ENCODE results near the gene KAZN. TPM values are rescaled to one million over a fixed set of nuclear protein-coding genes. Genes with fewer than 3 reads are reported as not detected.

The KAZN gene
- total RNA-seq, 1 experiment from 2014 or later = 15.6 TPM

DNA sequence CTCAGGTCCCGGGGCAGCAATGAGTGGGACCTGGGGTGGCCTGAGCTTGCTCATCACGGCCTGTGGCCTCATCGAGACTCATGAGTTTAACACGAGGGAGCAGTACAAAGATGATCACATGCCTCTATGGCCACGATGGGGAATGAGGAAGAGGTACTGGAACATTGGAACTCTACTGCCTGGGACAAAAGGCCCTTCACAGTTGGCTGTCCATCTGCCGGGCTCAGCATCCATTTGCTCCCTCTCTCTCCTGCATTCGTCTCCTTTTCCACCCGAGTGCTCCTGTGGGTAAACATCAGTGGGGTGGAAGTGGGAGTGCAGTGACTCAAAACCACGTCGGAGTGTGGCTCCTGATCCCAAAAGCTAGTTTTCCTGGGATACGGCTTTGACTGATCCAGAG is 124.9 kb downstream of the KAZN start:
- CTCF ChIA-PET = no interaction called here

DNA sequence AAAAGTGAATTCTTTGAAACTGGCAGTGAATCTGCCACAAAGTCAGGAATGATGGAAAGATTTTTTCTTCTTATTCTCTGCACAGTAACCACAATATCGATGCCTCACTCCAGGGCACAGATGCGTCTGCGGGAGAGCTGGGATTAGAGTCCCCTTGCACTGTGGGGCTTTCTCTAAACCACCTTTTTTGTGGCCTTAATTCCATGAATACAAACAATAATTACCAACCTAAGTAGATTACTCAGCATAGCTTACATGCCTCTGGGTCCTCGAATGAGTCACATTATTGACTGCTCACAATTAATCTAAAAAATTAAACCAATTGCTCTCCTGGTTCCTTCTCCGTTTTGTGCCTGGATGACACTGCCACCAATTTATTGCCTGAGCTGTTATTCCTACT is 125.8 kb downstream of the KAZN start:
- no peak for DNase-seq
- H3K4me2 ChIP-seq = no peak overlapping the region
- H3K9me2 ChIP-seq (ENCODE audit: insufficient read depth) = no peaks in the 10 kb centered on the region
- H3K79me2 ChIP-seq (ENCODE audit: low read depth) = no peaks in the 10 kb centered on the region
- no peaks in the 10 kb centered on the region for H3K4me1 ChIP-seq (replicated peaks; ENCODE audit: insufficient read depth)
- CTCF ChIA-PET = no interaction called here
- no TSS peak for BruUV-seq (replicated peaks)
- H3F3A ChIP-seq (ENCODE audit: insufficient read depth, low read depth) = no peaks in the 10 kb centered on the region
- POLR2A ChIA-PET (ENCODE audit: unreplicated experiment) = no interaction called here
- TF ChIP-seq, protein P1, sequence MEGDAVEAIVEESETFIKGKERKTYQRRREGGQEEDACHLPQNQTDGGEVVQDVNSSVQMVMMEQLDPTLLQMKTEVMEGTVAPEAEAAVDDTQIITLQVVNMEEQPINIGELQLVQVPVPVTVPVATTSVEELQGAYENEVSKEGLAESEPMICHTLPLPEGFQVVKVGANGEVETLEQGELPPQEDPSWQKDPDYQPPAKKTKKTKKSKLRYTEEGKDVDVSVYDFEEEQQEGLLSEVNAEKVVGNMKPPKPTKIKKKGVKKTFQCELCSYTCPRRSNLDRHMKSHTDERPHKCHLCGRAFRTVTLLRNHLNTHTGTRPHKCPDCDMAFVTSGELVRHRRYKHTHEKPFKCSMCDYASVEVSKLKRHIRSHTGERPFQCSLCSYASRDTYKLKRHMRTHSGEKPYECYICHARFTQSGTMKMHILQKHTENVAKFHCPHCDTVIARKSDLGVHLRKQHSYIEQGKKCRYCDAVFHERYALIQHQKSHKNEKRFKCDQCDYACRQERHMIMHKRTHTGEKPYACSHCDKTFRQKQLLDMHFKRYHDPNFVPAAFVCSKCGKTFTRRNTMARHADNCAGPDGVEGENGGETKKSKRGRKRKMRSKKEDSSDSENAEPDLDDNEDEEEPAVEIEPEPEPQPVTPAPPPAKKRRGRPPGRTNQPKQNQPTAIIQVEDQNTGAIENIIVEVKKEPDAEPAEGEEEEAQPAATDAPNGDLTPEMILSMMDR (conservative IDR thresholded peaks at IDR 0.05) = no peak
- intact Hi-C loops (cut with micrococcal nuclease; ENCODE audit: unreplicated experiment) = no loop called here
- H3K36me3 ChIP-seq (ENCODE audit: low read depth) = no peaks in the 10 kb centered on the region
- H3K27me3 ChIP-seq (ENCODE audit: insufficient read depth, low read depth) = peaks cover 12% of the 10 kb centered on the region
- H3K9me3 ChIP-seq (ENCODE audit: insufficient read depth, low read depth) = no peaks in the 10 kb centered on the region
- no peak overlapping the region for H3K4me3 ChIP-seq
- H2AFZ ChIP-seq = no peak overlapping the region
- no peaks in the 10 kb centered on the region for H4K20me1 ChIP-seq (ENCODE audit: insufficient read depth)
- H3K27ac ChIP-seq = no peak overlapping the region

More for the DNA sequence above, 124.9 kb downstream of the KAZN start:
- Histone ChIP-seq H3K9me3 (ENCODE audit: insufficient read depth, low read depth) (no peaks in the 10 kb centered on the region), H3K27me3 (ENCODE audit: insufficient read depth, low read depth) (peaks cover 20% of the 10 kb centered on the region; the same call in 1 of the 2 replicates), H3K4me3 (no peak overlapping the region), H3F3A (ENCODE audit: insufficient read depth, low read depth) (no peaks in the 10 kb centered on the region), H4K20me1 (ENCODE audit: insufficient read depth) (no peaks in the 10 kb centered on the region), H3K79me2 (ENCODE audit: low read depth) (no peaks in the 10 kb centered on the region), H3K36me3 (ENCODE audit: low read depth) (no peaks in the 10 kb centered on the region), H2AFZ (no peak overlapping the region), H3K27ac (no peak overlapping the region), H3K9me2 (ENCODE audit: insufficient read depth) (no peaks in the 10 kb centered on the region), H3K4me1 (replicated peaks; ENCODE audit: insufficient read depth) (no peaks in the 10 kb centered on the region), H3K4me2 (no peak overlapping the region)
- POLR2A ChIA-PET (ENCODE audit: unreplicated experiment) = no interaction called here
- intact Hi-C loops (cut with micrococcal nuclease; ENCODE audit: unreplicated experiment) = no loop called here
- DNase-seq = no peak
- TF ChIP-seq EZH2 (IDR thresholded peaks at IDR 0.05; ENCODE audit: low read depth) = no peak
- TF ChIP-seq, protein P1 (conservative IDR thresholded peaks at IDR 0.05) = no peak
- BruUV-seq (replicated peaks) = no TSS peak

- Histone ChIP-seq H3K9me3 (ENCODE audit: insufficient read depth, low read depth) (no peaks in the 10 kb centered on the region), H3F3A (ENCODE audit: insufficient read depth, low read depth) (no peaks in the 10 kb centered on the region), H3K27ac (no peak overlapping the region), H4K20me1 (ENCODE audit: insufficient read depth) (no peaks in the 10 kb centered on the region), H3K4me2 (no peak overlapping the region), H3K79me2 (ENCODE audit: low read depth) (no peaks in the 10 kb centered on the region), H3K4me3 (no peak overlapping the region), H3K9me2 (ENCODE audit: insufficient read depth) (no peaks in the 10 kb centered on the region), H3K27me3 (ENCODE audit: insufficient read depth, low read depth) (peaks cover 10% of the 10 kb centered on the region), H3K4me1 (replicated peaks; ENCODE audit: insufficient read depth) (no peaks in the 10 kb centered on the region), H3K36me3 (ENCODE audit: low read depth) (no peaks in the 10 kb centered on the region), H2AFZ (no peak overlapping the region)
- CTCF ChIA-PET = no interaction called here
- DNase-seq = no peak
- BruUV-seq (replicated peaks) = no TSS peak
- TF ChIP-seq, protein P1 (conservative IDR thresholded peaks at IDR 0.05) = no peak
- no peak for TF ChIP-seq EZH2 (IDR thresholded peaks at IDR 0.05; ENCODE audit: low read depth)
- POLR2A ChIA-PET (ENCODE audit: unreplicated experiment) = no interaction called here
- intact Hi-C loops (cut with micrococcal nuclease; ENCODE audit: unreplicated experiment) = no loop called here
Observed at GRCh38 chr1:14724678-14725077, 126.2 kb downstream of the KAZN start.
